ENCODE measurements around the gene SMIM35.

Gene SMIM35

DNA sequence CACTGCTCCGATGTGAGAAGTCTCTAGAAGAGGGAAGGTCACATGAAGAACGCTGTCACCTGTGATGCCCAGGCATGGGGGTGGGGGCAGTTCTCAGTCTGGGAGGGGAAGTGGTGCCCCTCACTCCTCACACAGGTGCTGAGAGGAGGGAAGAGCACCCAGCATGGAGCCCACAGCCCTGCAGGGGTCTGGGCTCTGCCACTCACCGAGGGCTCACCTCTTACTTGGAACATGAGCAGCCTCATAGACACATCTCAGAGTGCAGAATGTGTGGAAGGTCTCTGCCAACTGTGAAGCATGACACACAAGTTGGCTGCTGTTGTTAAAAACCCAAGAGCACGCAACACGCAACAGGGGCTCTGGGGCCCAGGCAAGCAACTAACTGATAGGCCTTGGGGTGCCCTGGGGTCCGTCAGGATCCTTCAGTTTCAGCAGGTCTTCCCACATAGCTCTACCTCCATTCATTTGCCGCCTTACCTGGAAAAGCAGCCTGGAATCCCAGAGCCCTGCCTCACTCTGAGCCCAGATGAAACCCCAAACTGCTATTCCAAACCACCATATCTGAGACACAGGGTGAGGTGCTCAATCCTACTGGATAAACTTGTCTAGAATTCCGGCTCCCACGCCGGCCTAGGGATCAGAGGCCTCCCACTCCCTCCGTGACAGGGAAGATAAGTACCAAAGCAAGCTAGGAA, 27.4 kb downstream of the SMIM35 start:
- no peak for DNase-seq (ENCODE audit: low read depth in 2 of 2, low spot score in 1 of 2)

DNA sequence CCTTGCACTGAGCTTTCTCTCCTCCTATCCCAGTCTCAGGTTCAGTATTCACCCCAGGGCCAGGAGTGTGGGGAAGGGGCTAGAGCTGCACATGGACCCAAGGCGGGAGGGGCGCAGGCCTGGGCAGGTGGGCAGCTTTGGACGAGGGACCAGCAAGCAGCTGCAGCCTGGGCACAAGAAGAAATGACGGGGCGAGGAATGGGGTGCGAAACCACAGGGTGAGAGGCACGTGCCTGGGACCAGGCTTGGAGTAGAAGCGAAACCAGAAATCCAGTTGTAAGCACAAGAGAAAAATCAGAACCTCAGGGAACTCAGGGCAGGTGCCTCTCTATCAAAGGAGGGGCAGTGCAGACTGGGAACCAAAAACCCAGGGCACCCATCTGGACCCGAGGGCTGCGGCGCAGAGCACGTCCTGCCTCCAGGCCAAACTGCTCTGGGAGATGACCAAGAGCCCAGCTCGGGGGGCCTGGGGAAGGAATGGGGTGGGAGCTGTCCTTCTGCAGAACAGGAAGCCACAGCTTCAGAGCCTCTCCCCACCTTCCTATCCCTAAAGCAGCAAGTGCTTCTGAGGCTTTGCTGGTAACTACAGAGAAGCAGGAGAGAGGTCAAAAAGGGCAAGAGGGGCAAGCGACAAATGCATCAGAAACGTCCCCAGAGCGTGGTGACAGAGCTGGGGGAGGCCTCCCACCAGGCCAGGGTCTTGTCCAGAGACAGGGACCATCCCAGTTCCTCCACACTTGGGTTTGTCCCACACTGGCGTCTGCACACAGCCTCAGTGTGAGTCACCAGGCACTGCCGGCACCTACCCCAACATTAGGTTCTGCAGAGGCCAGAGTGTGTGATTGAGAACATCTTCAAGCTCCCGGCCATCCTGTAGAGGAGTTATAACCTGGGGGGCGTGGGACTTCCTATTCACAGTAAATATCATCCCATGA, 28.2 kb downstream of the SMIM35 start:
- no peak for DNase-seq (ENCODE audit: low read depth in 2 of 2, low spot score in 1 of 2)

DNA sequence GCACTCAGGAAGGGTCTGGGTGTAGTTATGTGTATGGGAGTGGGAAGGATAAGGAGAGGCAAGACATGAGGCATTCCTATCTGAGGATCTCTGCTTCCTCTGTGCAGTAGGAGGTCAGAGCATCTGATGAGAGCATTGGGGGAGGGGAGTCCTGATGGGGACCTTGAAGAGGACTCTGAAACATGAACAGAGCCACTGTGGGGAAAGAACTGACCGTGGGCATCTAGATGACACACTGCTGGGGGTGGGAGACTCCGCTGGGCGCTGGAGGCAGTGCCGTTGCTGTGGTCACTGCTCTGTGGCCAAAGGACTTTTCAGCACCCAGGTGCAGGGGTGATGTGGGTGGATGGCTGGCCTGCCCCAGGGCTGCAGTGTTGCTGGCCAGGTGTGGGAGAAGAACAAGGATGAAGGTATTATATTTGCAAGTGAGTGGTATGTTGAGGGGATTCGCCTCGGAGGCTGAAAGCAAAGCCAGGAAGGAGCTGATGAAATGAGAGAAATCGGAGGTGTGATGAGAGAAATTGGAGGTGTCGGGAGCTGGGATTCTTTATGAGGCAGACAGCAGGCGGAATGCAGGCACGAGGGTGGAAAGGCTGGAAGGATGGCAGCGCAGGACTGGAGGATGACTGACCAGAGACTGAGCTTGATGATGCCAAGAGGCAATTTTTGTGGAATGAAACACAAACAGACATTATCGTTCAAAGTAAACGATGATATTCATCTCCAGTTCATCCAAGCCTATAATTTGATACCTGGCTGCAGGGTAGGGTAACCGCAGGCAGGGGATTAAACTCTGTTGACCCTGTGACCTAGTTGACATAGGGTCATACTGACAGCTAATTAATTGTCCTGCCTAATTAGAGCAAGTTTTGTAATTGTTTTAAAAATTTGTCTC, 29.3 kb downstream of the SMIM35 start:
- DNase-seq (ENCODE audit: low read depth in 2 of 2, low spot score in 1 of 2) = no peak

DNA sequence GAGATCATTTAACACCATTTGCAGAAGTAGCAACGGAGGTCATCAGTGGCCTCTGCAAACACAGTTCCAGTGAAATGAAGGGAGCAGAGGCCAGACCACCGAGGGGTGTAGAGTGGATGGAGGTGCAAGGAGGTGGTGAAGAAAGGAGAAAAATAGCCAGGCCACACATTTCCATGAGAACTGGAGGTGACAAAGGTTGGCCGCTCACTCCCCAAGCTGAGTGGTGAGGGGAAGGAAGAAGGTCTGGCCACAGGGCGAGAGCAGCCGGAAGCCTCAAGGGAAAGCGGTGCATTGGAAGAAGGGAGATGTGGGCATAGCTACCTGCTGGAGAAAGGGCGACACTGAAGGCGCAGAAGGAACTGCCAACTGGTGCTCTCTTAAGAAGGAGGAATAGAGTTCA, 30.0 kb downstream of the SMIM35 start:
- DNase-seq (ENCODE audit: low read depth in 2 of 2, low spot score in 1 of 2) = no peak

DNA sequence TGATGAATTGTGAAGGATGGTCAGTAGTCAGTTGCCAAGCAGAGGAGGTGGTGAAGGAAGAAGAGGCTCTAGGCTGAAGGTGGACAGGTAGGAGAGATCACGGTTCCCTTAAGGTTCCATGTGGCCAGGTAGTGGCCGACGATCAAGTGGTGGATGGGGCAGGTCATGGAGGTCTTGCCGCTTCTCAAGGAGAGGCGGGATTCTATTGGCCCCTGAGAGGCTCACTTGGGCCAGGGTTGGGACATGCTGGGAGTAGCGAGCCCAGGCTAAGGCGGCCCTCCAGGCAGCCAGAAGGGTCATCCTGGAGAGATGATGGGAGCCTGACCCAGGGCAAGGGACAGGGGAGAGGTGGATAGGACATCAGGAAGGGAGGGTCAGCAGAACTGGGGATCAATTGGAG, 30.8 kb downstream of the SMIM35 start:
- no peak for DNase-seq (ENCODE audit: low read depth in 2 of 2, low spot score in 1 of 2)

DNA sequence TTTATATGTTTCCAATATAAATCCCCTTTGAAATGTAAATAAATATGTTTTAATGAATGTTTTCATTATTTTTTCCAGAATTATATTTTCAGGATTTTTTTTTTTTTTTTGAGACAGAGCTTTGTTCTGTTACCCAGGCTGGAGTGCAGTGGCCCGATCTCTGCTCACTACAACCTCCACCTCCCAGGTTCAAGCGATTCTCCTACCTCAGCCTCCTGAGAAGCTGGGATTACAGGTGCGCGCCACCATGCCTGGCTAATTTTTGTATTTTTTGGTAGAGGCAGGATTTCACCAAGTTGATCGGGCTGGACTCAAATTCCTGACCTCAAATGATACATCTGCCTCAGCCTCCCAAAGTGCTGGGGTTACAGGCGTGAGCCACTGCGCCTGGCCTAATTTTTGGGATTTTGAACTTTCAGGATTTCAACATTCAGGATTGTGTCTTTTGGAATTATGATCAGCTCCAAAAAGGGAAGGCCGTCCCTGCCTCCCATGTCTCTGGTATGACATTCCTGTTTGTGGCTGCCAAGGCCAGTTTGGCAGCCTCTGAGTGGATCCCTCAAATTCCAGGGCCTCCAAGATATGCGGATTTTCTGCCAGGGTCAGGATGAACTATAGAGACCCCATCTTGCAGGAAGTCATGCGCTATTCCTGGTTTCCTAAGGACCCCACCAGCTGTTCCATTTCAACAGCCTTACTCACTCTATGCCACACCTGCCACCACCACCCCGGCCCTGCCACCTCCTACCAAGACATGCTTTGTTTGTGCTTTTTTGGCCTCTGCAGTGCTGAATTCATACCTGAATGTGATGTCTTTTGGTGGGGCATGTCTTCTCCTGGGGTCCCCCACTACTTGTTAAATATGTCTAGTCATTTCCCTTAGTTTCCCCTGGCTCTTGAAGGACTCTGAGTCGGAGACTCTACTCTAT, 31.8 kb downstream of the SMIM35 start:
- DNase-seq (ENCODE audit: low read depth in 2 of 2, low spot score in 1 of 2) = no peak

DNA sequence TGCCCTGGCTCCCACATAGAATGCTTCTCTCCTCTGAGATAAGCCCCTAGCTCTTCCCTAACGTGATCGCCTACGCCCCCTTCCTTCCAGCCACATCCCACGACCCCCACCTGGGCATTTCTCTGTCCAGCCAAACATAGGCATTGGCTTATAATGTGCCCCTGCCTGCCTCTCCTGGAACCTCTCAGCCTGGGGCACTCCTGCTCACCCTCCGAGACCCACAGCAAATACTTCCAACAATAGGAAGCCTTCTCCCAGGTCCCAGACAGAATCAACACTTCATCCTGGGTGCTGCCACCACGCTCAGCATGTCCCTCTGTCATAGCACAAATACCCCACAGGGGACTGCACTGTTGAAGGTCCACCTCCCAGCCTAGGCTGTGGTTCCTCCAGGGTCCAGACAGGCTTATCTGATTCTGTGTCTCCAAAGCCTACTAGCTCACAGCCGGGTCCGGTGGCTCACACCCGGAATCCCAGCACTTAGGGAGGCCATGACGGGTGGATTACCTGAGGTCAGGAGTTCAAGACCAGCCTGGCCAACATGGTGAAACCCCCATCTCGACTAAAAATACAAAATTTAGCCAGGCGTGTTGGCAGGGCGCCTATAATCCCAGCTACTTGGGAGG, 34.1 kb downstream of the SMIM35 start:
- DNase-seq (ENCODE audit: low read depth in 2 of 2, low spot score in 1 of 2) = no peak

DNA sequence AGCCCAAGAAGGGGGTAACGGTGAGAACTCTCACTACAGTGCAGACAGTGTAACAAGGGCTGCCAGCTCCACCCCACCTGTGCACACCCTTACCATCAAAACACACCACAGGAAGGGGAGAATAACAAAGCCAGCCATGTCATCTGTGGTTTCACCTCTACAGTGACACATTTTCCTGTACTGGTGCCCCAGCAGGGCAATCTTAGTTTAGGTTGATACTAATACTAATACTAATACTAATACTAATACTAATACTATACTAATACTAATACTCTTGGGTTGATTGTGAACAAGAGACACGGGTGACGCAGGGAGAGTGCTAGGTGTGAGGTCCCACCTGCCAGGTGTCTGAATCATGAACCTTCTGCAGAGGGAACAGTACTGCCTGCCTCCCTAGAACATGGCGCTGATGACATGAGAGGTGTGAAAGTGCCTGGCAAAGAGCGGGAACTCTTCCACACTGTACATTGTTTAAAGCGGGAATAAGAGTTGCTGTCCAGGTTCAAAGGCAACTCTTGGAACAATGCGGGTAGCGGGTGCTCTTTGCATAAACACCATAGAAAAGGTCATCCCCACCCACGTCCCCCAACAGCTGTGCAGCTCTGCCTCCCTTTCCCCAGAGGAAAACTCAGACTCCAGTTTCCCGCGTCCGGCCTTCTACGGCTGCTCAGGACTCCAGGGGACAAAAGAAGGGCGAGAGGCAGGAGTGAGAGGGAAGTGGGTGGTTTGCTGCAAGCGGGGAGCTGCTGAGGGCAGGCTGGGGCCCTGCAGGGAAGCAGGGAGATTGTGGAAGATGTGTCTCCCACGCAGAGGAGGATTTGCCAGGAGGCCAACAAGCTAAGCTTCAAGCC, 34.9 kb downstream of the SMIM35 start:
- DNase-seq (ENCODE audit: low read depth in 2 of 2, low spot score in 1 of 2) = peak; percentile 22 to 50

DNA sequence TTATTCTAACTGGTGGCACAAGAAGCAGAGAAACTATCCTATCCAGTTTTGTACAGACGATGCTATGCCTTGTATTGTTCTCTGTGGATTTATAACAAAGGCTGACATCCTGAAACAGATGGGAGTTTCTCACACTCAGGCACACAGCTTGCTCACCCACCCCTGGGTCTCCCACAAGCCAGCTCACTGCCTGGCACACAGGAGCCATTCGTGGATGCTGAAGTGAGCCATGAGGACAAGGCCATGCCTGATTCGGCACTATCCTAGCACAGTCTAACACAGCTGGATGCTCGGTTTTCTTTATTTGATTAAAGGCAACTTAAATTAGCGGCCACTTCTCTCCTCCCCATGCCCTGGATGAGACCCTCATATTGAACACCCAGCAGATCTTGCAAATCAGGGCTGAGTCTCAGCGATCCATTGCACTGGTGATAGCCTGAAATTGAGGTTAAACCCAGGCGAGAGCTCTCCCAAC, 35.6 kb downstream of the SMIM35 start:
- DNase-seq (ENCODE audit: low read depth in 2 of 2, low spot score in 1 of 2) = no peak

DNA sequence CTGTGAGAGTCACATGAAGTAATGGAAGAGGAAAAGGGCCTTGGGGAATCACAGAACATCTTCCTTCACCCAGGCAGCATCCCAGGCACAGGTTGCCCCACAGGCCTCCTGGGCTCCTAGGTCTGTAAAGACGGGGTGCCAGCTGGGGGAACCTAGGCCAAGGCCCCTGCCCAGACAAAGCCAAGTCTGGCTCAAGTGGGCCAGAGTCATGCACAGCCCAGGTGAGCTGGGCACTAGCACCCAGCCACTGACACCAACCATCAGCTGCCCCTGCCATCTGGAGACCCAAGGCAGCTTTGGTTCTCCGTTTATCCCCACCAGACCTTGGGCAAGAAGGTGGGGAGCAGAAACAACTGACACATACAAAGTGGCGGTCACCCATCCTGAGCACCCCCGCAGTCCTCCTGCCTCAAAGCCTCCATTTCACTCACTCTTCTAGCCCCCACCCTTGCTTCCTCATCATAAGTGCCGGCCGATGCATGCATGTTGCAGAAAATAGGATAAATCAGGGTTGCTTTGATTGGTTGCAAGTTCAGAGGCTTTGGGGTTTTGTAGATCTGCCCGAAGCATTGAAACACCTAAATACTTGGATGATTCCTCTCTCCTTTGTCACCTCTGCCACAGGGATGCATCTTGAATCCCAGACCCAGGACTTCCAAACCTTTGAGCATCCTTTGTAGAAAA, 36.4 kb downstream of the SMIM35 start:
- DNase-seq (ENCODE audit: low read depth in 2 of 2, low spot score in 1 of 2) = no peak

DNA sequence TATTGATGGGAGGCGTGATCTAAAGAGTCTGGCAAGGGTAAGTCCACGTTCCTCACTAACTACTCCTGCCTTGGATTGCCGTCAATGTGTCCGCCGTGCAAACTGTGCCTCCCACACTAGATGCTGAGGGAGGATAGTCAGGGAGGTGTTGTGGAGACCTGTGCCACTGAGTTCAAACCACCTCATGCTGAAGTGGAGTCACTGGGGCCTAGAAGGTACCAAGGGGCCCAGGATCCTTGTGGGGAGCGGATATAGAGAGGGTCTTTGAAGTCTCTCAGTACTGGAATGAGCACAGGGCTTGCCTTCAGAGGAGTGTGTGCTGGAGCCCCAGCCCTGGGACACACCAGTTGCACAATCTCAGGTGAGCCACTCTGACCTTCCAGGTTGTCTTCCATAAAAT, 37.0 kb downstream of the SMIM35 start:
- no peak for DNase-seq (ENCODE audit: low read depth in 2 of 2, low spot score in 1 of 2)

DNA sequence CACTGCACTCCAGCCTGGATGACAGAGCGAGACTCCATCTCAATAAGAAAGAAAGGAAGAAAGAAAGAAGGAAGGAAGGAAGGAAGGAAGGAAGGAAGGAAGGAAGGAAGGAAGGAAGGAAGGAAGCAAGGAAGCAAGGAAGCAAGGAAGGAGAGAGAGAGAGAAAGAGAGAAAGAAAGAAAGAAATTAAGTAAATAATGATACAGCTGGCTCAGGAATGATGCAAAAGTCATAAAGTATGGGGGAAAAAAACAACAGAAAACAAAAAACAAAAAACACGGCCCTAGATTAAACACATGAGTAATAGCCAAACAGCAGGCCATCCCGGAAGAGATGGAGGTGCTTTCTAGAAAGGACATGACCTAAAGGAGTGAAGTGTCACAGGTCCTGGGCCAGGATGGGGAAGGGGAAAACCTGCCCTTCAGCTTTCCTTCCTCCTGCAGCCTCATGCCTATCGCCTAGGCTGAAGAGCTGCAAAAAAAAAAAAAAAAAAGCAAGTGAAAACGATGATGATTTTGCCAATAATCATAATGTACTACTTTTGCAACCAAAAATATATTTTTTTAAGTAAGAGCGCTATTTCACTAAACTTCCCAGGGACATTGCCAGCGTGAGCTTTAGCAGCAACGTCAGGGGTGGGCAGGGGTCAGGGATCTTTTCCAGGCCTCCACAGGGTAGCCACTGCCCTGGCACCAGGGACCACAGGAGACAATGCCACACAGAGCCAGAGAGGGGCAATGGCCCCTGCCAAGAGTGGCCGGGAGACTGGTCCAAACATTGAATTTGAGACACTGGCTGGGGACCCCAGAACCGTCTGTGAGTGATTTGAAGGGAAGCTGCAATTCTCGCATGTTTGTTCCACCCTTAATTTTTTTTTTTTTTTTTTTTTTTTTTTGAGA, 38.0 kb downstream of the SMIM35 start:
- DNase-seq (ENCODE audit: low read depth in 2 of 2, low spot score in 1 of 2) = no peak

DNA sequence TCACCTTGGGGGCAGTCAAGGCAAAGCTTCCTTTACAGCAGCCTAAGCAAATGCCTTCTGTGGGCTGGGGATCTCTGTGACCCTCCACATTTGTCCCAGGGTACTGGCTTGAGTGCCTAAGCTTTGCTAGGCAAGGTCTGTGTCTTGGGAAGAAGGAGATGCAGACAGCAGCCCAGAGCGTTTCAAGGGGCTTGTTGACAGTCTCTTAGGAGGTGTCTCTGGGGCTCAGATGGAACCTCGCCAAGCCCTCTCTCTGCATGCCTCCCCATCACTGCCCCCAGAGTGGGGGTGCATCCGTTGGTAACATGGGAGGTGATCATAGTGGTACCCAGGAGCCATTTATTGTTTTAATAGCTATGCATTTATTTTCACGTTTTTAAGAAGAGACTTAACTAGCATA, 39.0 kb downstream of the SMIM35 start:
- no peak for DNase-seq (ENCODE audit: low read depth in 2 of 2, low spot score in 1 of 2)

DNA sequence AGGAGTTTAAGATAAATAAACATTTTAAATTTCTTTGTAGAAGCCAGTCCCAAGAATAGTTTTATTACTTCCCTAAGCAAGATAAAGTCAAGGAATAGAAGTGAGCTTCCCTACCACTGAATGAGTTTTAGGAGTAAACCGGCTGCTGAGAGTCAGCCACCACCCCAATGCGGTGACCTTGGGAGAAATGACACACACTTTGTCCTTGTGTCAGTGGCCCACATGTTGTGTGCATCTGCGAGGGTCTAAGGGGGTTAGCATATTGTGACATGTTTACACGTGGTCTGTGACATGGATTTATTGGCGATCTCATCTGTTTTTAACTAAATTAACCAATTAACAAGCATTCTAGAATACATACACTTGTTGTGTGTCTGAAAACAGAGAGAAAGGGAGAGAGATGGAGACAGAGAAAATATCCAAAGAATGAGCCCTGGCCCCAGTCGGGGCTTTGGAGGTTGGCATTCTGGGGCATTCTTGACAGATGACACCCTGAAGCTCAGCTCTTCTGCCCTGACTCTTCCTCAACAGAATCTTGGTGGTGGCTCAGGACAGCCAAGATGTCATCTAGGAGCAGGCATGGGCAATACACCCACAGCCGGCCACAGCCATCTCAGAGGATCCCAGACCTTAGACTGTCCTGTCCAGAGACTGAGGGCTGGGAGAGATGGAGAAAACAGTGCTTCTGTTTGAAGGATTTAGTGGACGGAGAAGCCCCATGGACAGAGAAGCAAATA, 39.6 kb downstream of the SMIM35 start:
- no peak for DNase-seq (ENCODE audit: low read depth in 2 of 2, low spot score in 1 of 2)

DNA sequence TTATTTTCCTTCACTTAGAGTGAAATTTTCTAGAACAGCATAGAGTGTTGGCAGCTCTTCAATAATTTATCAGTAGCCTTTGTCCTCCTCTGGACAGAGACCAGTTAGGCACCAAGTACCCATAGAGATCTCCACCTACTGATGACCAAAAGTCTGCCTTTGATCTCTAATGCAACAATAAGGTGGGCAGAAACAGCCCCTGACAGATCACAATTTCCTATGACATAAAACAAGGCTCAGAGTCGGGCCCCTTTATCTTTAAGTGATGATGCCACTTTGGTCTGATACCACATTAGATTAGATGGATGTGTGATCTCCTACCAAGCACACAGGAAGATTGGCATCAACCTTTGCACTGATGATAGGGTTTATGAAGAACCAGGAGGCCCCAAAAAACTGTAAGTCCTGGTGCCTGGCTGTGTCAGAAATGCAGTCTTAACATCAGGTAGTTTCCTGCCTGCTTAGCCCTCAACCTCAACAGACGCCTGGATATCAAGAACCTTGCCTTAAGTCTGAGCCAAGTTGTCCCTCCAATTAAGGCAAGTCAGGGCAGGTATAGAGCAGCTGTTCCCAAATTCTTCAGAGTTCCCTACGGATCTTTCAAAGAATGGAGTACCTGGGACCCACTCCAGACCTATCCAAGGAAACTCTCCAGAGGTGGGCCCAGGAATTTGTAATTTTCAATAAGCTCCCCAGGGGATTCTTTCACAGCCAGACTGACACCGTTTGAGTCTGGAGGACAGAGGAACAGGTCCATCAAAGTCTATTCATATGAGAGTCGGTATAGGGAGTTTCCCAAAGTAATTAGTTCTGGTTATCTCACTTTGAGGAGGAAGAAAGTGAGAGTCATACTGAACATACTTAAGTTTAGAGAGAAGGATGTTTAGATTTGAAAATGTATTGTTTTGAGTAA, 40.5 kb downstream of the SMIM35 start:
- peak in 1 of 2 donors; percentile 30 for DNase-seq (ENCODE audit: low read depth in 2 of 2, low spot score in 1 of 2)

DNA sequence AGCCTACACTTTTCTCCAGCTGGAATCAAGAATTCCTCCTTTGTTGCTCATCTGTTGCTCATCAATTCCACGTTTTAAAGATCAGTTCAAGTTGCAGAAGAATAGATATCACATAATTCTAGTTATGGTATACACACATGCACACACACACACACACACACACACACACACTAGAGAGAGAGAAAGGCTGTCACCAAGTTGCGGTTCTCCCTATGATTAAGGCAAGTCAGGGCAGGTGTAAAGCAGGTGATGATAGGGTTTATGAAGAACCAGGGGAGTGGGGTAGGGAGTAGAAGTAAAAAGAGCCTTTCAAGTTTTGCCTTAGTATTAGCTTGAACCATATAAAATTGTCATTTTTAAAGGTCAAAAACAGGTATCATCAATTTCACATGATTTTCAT, 41.6 kb downstream of the SMIM35 start:
- DNase-seq (ENCODE audit: low read depth in 2 of 2, low spot score in 1 of 2) = no peak

All from stimulated activated CD8-positive, alpha-beta memory T cell treated with anti-CD3 and anti-CD28 coated beads, Interleukin-4, amount 100 ng/mL, for 1 hour (primary cell).